NCI-H446 treated with DMSO at 0.1 percent for 48 hours (cell line): Measurements from ENCODE around the gene BHLHE23.

ENCODE experiments used
- DNase-seq: peaks from one replicate; lab custom pipeline; 2025; lab: John Stamatoyannopoulos, UW

BHLHE23 gene

GRCh38 chr20:63025534-63026331 is 19.0 kb upstream of the BHLHE23 start:
- DNase-seq: no peak

DNA sequence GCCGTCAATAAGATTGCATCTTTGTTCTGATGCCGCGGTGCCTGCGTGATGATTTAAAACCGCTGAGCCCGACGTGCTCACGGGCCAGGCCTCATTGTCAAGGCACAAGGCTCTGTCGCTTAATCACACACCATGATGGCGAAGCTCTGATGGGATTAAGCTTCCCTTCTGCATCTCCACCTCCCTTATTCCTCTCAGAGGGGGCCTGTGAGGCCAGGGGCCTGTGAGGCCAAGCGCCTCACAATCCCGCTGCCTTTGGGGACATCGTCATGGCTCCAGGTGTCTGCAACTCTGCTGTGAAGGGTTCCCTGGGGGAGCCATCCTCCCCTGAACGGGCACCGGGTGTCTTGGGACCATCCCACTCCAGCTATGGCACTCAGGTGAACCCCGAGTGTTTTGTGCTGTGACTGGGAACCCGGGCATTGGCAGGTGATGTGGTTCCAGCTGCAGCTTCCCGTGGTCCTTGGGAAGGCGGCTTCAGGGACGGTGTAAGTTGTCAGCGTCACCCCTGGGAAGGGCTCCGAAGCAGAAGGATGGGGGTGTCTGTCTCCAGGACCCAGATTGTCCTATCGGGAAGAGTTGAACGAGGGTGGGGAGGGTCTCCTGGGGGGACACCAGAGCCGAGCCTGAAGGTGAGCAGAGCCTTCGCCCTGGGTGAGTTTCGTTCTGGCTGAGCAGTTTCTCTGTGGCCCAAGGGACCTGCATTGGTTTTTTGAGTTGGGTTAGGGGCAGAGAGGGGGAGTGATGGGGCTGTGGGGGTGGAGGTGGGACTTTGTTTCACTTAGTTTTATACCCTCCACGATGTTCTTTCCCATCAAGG is 18.0 kb upstream of the BHLHE23 start:
- no peak for DNase-seq

DNA sequence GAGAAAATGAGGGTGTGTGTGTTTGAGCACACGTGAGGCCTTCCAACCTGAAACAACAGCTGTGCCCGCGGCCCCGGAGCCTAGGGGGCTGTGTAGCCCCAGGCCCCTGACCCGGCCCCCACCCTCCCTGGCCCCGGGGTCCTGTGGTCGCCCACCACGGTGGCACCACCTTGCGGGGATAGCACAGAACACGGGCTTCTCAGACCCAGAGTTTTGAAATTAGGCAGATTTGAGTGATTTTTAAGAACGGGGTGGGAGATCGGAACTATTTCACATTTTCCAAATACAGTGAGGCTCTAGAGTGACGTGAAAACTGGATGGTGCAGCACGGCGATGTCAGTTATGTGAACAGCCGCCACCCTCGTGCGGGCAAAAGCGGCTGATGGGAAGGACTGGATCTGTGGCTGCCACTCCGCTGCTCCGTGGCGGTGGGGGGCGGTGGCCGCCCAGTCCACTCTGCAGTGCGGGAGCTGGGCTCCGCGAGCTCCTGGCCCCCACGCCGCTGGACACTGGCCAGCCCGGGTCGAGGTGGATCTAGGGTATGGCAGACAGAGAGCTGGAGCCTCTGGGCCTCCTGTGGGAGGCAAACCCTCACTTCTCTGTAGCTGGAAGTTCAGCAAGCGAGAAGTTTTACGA is 17.3 kb upstream of the BHLHE23 start:
- no peak for DNase-seq

- DNase-seq: no peak
These were observed 16.5 kb upstream of the BHLHE23 start for GRCh38 chr20:63023071-63023935.

DNA sequence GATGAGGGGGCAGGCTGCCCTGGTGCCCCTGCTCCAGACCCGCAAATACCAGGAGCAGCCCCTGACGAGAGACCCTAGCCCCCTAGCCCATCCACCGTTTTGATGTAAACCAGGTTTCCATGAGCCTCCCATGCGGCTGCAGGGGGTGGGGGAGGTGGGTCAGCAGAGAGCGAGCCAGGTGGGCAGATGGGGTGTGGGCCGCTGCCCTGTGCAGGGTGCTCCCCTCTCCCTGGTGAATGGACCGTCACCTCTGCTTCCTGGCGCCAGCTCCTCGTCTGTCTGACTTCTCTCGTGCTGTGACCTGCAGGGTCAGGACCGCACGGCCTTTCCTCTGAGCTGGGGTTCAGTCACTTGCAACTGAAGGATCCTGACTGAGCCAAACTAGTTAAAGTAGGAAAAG is 15.7 kb upstream of the BHLHE23 start:
- DNase-seq: no peak

GRCh38 chr20:63021356-63022321 is 14.9 kb upstream of the BHLHE23 start:
- DNase-seq: no peak

- no peak for DNase-seq
These were observed 13.9 kb upstream of the BHLHE23 start for GRCh38 chr20:63020681-63021080.

DNA sequence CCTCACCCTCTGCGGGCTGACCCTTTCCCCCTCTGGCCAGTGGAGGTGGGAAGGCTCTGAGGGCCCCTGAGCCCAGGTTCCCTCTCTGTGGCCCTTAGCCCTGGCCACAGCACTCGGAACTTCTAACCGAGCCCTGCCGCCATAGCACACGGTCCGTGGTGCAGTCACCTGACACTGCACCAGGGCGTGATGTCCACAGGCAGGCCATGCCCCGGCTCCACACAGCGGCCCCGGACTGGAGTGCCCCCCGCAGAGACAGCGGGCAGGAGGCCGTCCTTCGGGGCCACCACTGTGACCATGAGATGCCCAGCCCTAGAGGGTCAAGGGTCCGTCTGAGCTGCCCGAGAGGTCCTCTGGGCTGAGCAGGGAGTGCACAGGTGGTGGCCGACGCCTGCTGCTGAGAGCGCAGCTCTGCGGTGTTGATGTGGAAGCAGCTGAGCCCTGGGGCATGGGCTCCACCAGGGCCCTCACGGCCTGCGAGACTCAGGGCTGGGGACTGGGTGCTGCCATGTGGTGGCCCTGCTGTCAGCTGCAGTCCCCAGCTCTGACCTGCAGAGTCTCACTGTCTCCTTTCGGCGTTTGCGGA is 11.2 kb upstream of the BHLHE23 start:
- no peak for DNase-seq

- DNase-seq: no peak
These were observed 10.5 kb upstream of the BHLHE23 start for GRCh38 chr20:63017076-63017825.

DNA sequence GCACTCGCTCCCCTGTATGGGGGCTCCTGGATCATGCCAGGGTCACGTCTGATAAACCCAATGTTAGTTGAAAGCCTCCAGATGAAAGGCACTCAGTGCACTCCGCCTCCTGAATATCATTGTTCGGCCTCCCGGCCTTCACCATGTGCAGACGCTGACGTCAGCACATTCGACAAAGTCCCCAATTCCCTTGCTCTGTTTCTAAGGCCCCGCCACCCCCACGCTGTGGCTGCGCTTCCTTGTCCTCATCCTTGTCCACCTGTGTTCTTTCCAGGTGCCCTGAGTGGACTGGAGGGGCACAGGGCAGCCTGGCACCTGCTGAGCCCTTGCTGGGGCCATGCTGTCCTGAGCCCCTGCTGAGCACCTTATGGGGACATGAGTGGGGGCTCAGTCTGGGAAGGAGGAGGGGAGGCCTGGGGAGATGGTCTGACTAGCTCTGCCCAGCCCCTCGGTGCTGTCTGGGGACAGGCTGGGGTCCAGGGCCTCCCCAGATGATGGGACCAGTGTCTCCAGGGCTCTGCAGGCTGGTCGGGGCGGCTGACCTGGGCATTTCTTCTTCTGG is 9.8 kb upstream of the BHLHE23 start:
- DNase-seq: no peak

DNA sequence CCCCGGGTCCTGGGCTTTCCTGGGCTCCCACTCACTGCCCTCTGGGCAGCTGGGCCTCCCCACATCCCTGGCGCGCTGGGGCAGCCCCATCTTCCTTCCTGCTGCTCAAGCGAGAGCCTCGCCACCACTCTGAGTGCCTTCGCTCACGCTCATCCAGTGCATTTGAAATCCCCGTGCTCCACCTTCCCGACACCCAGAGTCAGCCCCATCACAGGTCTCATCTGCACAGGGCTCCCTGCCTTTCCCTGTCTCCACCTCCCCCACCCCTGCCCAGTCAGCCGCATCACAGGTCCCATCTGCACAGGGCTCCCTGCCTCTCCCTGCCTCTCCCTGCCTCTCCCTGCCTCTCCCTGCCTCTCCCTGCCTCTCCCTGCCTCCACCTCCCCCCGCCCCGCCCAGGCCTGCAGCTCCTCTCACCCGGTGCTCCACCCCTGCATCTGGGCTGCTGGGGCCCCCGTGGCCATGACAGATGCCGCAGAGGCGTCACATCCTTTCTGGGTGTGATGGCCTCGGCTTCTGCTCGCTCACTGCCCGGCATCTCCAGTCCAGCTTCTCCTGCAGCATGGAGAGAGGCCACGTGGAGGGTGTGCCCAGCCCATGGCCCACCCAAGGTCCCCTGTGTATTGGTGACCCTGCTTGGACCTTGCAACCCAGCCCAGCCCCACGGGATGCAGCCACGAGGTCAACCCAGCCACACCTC is 9.0 kb upstream of the BHLHE23 start:
- no peak for DNase-seq

- DNase-seq: no peak
These were observed 8.4 kb upstream of the BHLHE23 start for GRCh38 chr20:63015147-63015661.

GRCh38 chr20:63014710-63015109 is 7.9 kb upstream of the BHLHE23 start:
- no peak for DNase-seq

- DNase-seq: no peak
These were observed 7.5 kb upstream of the BHLHE23 start for GRCh38 chr20:63014287-63014686.

DNA sequence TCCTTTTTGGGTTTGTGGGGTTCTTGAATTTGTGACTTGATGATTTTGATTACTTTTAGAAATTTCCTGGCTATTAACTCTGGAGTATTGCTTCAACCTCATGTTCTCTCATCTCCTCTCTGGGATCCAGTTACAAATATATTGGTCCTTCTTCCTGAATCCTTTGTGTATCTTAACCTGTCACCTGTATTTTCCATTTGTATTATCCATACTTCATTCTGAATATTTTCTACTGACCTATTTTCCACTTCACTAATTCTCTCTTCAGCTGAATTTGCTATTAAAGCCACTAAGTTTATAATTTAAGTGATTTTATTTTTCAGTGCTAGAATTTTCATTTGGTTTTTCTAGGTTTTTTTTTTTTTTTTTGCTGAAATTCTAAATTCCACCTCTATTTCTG is 6.4 kb upstream of the BHLHE23 start:
- DNase-seq: no peak

- peak; percentile 26 for DNase-seq
These were observed 5.0 kb upstream of the BHLHE23 start for GRCh38 chr20:63011798-63012197.

DNA sequence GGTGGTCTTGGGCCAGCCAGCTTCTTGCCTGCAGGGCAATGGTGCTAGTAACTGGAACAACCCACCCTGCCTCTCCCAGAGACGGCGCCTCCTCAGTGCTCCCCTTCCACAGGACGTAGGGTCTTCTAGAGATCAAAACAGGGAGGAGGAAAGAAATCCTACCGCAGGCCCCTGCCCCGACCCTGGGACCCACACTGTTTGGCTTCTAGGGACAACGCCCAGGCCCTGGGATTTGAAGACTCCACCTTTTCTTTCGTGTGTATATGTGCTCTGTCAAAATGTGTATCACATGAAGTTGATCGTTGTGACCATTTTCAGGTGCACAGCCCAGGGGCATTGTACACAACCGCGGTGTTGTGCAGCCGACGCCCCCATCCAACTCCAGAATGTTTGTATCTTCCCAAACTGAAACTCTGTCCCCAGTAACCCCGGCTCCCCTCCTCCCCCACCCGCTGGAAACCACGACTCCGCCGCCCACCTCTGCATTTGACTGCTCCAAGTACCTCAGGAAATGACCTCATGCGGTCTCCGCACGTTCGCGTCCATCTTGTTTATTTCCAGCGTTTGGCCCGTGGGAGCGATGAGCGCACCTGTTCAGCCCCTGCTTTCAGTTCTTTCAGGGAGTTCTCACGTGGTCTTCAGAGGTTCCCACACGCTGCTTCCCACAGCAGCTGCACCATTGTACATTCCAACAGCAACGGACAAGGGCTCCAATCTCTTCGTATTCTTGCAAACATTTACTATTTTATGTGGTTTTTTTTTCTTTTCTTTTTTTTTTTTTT is 3.4 kb upstream of the BHLHE23 start:
- no peak for DNase-seq
